H1 (cell line): ENCODE measurements around the gene TBC1D22A. TPM values are rescaled to one million over a fixed set of nuclear protein-coding genes. Genes with fewer than 3 reads are reported as not detected.

Source experiments
- CTCF ChIA-PET: fragments of 300-600 bp; sonication (Branson Sonifier 250); formaldehyde crosslinking; loops from one replicate; lab custom pipeline; 2021; ENCODE audit not compliant: partially characterized antibody; lab: Charles Lee
- POLR2A ChIA-PET: fragments of 300-600 bp; sonication (Branson Sonifier 250); formaldehyde crosslinking; loops from one replicate; lab custom pipeline; 2021; ENCODE audit warnings: inconsistent platforms; ENCODE audit not compliant: partially characterized antibody; lab: Charles Lee
- DNase-seq, 2 experiments: peaks; one replicate each; pipeline versions ENCODE4 v3.0.0 to v3.0.0-alpha.2; 2010 to 2022; ENCODE audit warnings: low spot score in 2 of 2, low read depth in 1 of 2, mixed read lengths in 1 of 2
- FAIRE-seq: peaks from 2 replicates; lab custom pipeline; 2011; peaks lifted over from hg19 to GRCh38; lab: Jason Lieb, UNC
- H2AFZ ChIP-seq: 2 replicates; pipeline ENCODE4 v1.8.1; 2012; ENCODE audit warnings: low read length, inconsistent platforms
- H2AK5ac ChIP-seq: 2 replicates; pipeline ENCODE4 v1.6.1; 2013; ENCODE audit warnings: low read depth, low read length
- H2BK120ac ChIP-seq: replicated peaks from 2 replicates; pipeline ENCODE3; 2013; ENCODE audit warnings: low read depth, low read length, inconsistent platforms
- H2BK12ac ChIP-seq: 2 replicates; pipeline ENCODE4 v1.6.1; 2013; ENCODE audit warnings: low read depth, low read length
- H2BK15ac ChIP-seq: 2 replicates; pipeline ENCODE4 v1.6.1; 2013; ENCODE audit warnings: low read length
- H2BK20ac ChIP-seq: 2 replicates; pipeline ENCODE4 v1.6.1; 2013; ENCODE audit warnings: low read length
- H2BK5ac ChIP-seq: 2 replicates; pipeline ENCODE4 v1.6.1; 2013; ENCODE audit warnings: low read depth, low read length
- H3K14ac ChIP-seq: 2 replicates; pipeline ENCODE4 v1.6.1; 2013; ENCODE audit warnings: inconsistent platforms; ENCODE audit not compliant: insufficient read length
- H3K18ac ChIP-seq: 2 replicates; pipeline ENCODE4 v1.6.1; 2013; ENCODE audit warnings: low read length; ENCODE audit errors: extremely low read depth
- H3K23ac ChIP-seq: 2 replicates; pipeline ENCODE4 v1.6.1; 2013; ENCODE audit warnings: inconsistent platforms; ENCODE audit not compliant: insufficient read length
- H3K23me2 ChIP-seq: 2 replicates; pipeline ENCODE4 v1.6.1; 2013; ENCODE audit warnings: low read depth, low read length
- H3K27ac ChIP-seq: 2 replicates; pipeline ENCODE4 v1.6.1; 2011; ENCODE audit warnings: low read depth, low read length, inconsistent platforms
- H3K27me3 ChIP-seq, 4 experiments: replicated peaks in 1 of 4; 1 replicate in 1 of 4; 2 replicates in 3 of 4; pipeline versions ENCODE4 v1.6.1 to v1.8.1; 2011 to 2013; ENCODE audit warnings: low read length in 3 of 4, mild to moderate bottlenecking in 3 of 4, inconsistent platforms in 2 of 4, mixed read lengths in 2 of 4, moderate library complexity in 1 of 4; ENCODE audit not compliant: control insufficient read depth in 3 of 4, insufficient read depth in 3 of 4; ENCODE audit errors: extremely low read depth in 1 of 4
- H3K36me3 ChIP-seq, 4 experiments: 2 replicates each; pipeline versions ENCODE4 v1.6.1 to v1.8.1; 2011 to 2013; ENCODE audit warnings: mild to moderate bottlenecking in 4 of 4, low read length in 3 of 4, moderate library complexity in 2 of 4, control low read depth in 1 of 4, inconsistent platforms in 1 of 4; ENCODE audit not compliant: insufficient read depth in 4 of 4, control insufficient read depth in 2 of 4
- H3K4ac ChIP-seq: replicated peaks from 2 replicates; pipeline ENCODE3; 2013; ENCODE audit warnings: low read length, low read depth, mixed read lengths, inconsistent platforms; ENCODE audit not compliant: insufficient read length
- H3K4me1 ChIP-seq, 4 experiments: replicated peaks in 1 of 4; 1 replicate in 1 of 4; 2 replicates in 3 of 4; pipeline versions ENCODE4 v1.6.1 to v1.8.1; 2011 to 2013; ENCODE audit warnings: low read length in 3 of 4, inconsistent platforms in 2 of 4, mixed read lengths in 1 of 4; ENCODE audit not compliant: insufficient read depth in 4 of 4, control insufficient read depth in 3 of 4
- H3K4me2 ChIP-seq, 2 experiments: 2 replicates each; pipeline versions ENCODE4 v1.6.1 to v1.8.1; 2011 to 2013; ENCODE audit warnings: low read depth in 2 of 2, low read length in 2 of 2, control low read depth in 1 of 2, inconsistent platforms in 1 of 2, mild to moderate bottlenecking in 1 of 2; ENCODE audit not compliant: insufficient read depth in 1 of 2
- H3K4me3 ChIP-seq, 4 experiments: fragments of 200-600, 300-600 bp in 1 of 4; sonication (generic), shearing (Covaris generic), sonication (Bioruptor Twin) in 1 of 4; 2 replicates each; pipeline versions ENCODE4 v1.5.1 to v1.8.1; 2011 to 2016; ENCODE audit warnings: low read length in 4 of 4, low read depth in 3 of 4, control low read depth in 2 of 4, inconsistent platforms in 2 of 4, mild to moderate bottlenecking in 2 of 4, mixed read lengths in 1 of 4, moderate library complexity in 1 of 4; ENCODE audit not compliant: insufficient read depth in 2 of 4; ENCODE audit errors: extremely low read depth in 1 of 4
- H3K56ac ChIP-seq: replicated peaks from 2 replicates; pipeline ENCODE3; 2013; ENCODE audit warnings: low read depth, mild to moderate bottlenecking, mixed read lengths, low read length, inconsistent platforms; ENCODE audit not compliant: insufficient read length
- H3K79me1 ChIP-seq: 2 replicates; pipeline ENCODE4 v1.6.1; 2013; ENCODE audit warnings: low read depth, low read length, control low read depth
- H3K79me2 ChIP-seq, 2 experiments: 2 replicates each; pipeline versions ENCODE4 v1.6.1 to v1.8.1; 2012 to 2013; ENCODE audit warnings: low read length in 2 of 2, mild to moderate bottlenecking in 2 of 2, inconsistent platforms in 1 of 2; ENCODE audit not compliant: insufficient read depth in 2 of 2, control insufficient read depth in 1 of 2
- H3K9ac ChIP-seq, 4 experiments: replicated peaks in 1 of 4; 1 replicate in 1 of 4; 2 replicates in 3 of 4; pipeline versions ENCODE4 v1.6.1 to v1.8.1; 2011 to 2013; ENCODE audit warnings: low read depth in 3 of 4, low read length in 3 of 4, control low read depth in 2 of 4, mild to moderate bottlenecking in 2 of 4, moderate library complexity in 2 of 4, inconsistent platforms in 1 of 4; ENCODE audit errors: extremely low read depth in 1 of 4
- H3K9me3 ChIP-seq, 2 experiments: 2 replicates each; pipeline versions ENCODE4 v1.6.1 to v1.8.1; 2012 to 2013; ENCODE audit warnings: mild to moderate bottlenecking in 2 of 2, moderate library complexity in 2 of 2, control low read depth in 1 of 2, inconsistent platforms in 1 of 2, low read depth in 1 of 2, low read length in 1 of 2, mixed read lengths in 1 of 2; ENCODE audit not compliant: insufficient read depth in 2 of 2
- H4K20me1 ChIP-seq, 2 experiments: replicated peaks in 1 of 2; 2 replicates each; pipeline versions ENCODE3 to v1.8.1; 2011 to 2013; ENCODE audit warnings: inconsistent platforms in 2 of 2, low read length in 2 of 2, mild to moderate bottlenecking in 1 of 2; ENCODE audit not compliant: insufficient read depth in 2 of 2, control insufficient read depth in 1 of 2
- H4K5ac ChIP-seq: 2 replicates; pipeline ENCODE4 v1.6.1; 2013; ENCODE audit warnings: low read length, low read depth, mixed read lengths, inconsistent platforms; ENCODE audit not compliant: insufficient read length
- H4K8ac ChIP-seq: 2 replicates; pipeline ENCODE4 v1.8.0; 2013; ENCODE audit warnings: mild to moderate bottlenecking, moderate library complexity, low read length, inconsistent platforms; ENCODE audit not compliant: insufficient read depth; ENCODE audit errors: extremely low read depth
- H4K91ac ChIP-seq: replicated peaks from 2 replicates; pipeline ENCODE3; 2013; ENCODE audit warnings: low read length, mixed read lengths, inconsistent platforms; ENCODE audit not compliant: insufficient read length
- EP300 ChIP-seq, 2 experiments: IDR thresholded peaks; 1 replicate in 1 of 2; 2 replicates in 1 of 2; pipeline ENCODE4 v1.6.1; 2011 to 2012; ENCODE audit warnings: low read depth in 2 of 2, low read length in 2 of 2, mild to moderate bottlenecking in 2 of 2, borderline replicate concordance in 1 of 2, inconsistent platforms in 1 of 2, moderate library complexity in 1 of 2
- KDM1A ChIP-seq: fragments of 200-600, 300-600 bp; sonication (generic); IDR thresholded peaks from 2 replicates; pipeline ENCODE4 v1.7.1; 2016; ENCODE audit warnings: mild to moderate bottlenecking, low read length, borderline replicate concordance
- RFX5 ChIP-seq: IDR thresholded peaks from 2 replicates; pipeline ENCODE4 v1.6.1; 2011; ENCODE audit warnings: low read depth, low read length, improper control_type of control experiment, borderline replicate concordance
- SP2 ChIP-seq: IDR thresholded peaks from 2 replicates; pipeline ENCODE4 v1.6.1; 2012; ENCODE audit warnings: mild to moderate bottlenecking, low read length, inconsistent platforms
- YY1 ChIP-seq: IDR thresholded peaks from 2 replicates; pipeline ENCODE4 v1.6.1; 2011; ENCODE audit warnings: low read depth, mild to moderate bottlenecking, low read length
- WGBS, 2 experiments: shearing (Covaris generic) in 1 of 2; methylation state at CpG; one replicate each; pipeline versions ENCODE4 v1.1.6 to v1.1.7; 2013 to 2015; ENCODE audit warnings: low lambda C conversion rate in 2 of 2, mixed read lengths in 2 of 2, inconsistent platforms in 1 of 2, low coverage in 1 of 2, missing lambda C conversion rate in 1 of 2; ENCODE audit not compliant: insufficient replicate concordance in 2 of 2, insufficient coverage in 1 of 2, insufficient read length in 1 of 2; ENCODE audit errors: extremely low coverage in 1 of 2, missing lambda C conversion rate in 1 of 2; 5-methylcytosine and 5-hydroxymethylcytosine counted together
- polyA plus RNA-seq, 7 experiments: library from polyadenylated mRNA; depleted of rRNA in 3 of 7; stranded (reverse) in 5 of 7; unstranded in 2 of 7; fragments of >200 nt in 5 of 7; fragments of 200-250 nt in 2 of 7; gene quantifications; 1 replicate in 5 of 7; 2 replicates in 1 of 7; 4 replicates in 1 of 7; pipeline versions ENCODE4 v1.2.1 to v1.2.3, GENCODE V29; 2011 to 2013; ENCODE audit warnings: missing spikeins in 2 of 7, mixed read lengths in 2 of 7
- total RNA-seq: library from RNA; stranded (reverse); fragmentation: NEBNext Ultra II Directional; extraction: Animal tissue kit (Norgen Biotek cat#: 25700); gene quantifications from 2 replicates; pipeline ENCODE4 v1.2.1, GENCODE V29; 2021
- TF ChIP-seq, protein P1 (sequence below), 3 experiments: IDR thresholded peaks; 1 replicate in 2 of 3; 2 replicates in 1 of 3; pipeline versions ENCODE4 v1.5.1 to v1.6.1; 2011; ENCODE audit warnings: low read length in 3 of 3, mild to moderate bottlenecking in 3 of 3, inconsistent platforms in 2 of 3, low read depth in 1 of 3, moderate library complexity in 1 of 3; ENCODE audit not compliant: insufficient read depth in 1 of 3; ENCODE audit errors: control extremely low read depth in 1 of 3

The TBC1D22A gene
- total and polyA plus RNA-seq, 2 of the 8 experiments (the other 6 are each of a cell fraction or from before 2014, with no cell fraction given): 11.9 to 18.4 TPM

DNA sequence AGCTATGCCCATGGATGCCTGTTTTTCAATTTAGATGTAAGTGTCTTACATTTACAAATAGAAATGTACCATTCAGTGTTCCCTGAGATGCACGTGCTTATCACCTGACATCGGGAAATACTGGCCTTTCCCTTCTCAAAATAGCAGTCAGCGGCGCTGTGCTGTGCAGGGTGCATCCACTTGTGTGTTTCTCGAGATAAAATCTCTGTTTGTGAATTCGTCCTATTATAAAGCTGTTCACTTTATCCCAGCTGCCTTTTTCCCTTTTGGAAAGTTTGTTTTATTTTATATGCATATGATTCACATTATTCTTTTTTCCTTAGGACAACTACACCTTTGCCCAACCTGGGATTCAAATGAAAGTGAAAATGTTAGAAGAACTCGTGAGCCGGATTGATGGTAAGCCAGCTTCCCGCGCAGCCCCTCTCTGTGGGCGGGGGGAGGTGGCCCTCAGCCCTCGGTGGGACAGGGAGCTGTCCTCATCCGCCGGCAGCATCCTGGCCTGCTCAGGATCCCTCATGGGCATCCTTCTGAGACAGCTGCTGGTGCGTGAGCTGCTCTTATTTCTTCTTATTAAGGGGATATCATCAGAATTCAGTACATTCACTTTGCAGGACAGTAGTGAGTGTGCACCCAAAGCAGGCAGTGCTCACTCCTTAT lies 235.0 kb downstream of the TBC1D22A start:
- no peak overlapping the region for H2BK20ac ChIP-seq
- H3K9ac ChIP-seq: no peak overlapping the region
- no peak overlapping the region for H3K4ac ChIP-seq
- no peak overlapping the region for H2AFZ ChIP-seq
- H3K23me2 ChIP-seq: 0 out of 2 replicates have a peak, but pooled peaks cover 4% of the 10 kb centered on the region
- no peak overlapping the region for H3K18ac ChIP-seq
- H2AK5ac ChIP-seq: no peak overlapping the region
- H3K79me2 ChIP-seq: no peaks in the 10 kb centered on the region
- H4K91ac ChIP-seq: no peak overlapping the region
- H3K36me3 ChIP-seq: no peaks in the 10 kb centered on the region
- no peak overlapping the region for H2BK15ac ChIP-seq
- H4K20me1 ChIP-seq: peaks cover 0 to 2% of the 10 kb centered on the region in 2 experiments
- no peaks in the 10 kb centered on the region for H3K4me1 ChIP-seq
- DNase-seq (no peak), FAIRE-seq (no peak)
- H4K8ac ChIP-seq: no peak overlapping the region
- no peak overlapping the region for H3K4me2 ChIP-seq
- H3K56ac ChIP-seq: no peak overlapping the region
- H3K79me1 ChIP-seq: no peaks in the 10 kb centered on the region
- ChIA-PET CTCF (interaction anchor here (1.0 to 2.6 kb wide), 2 partner anchors 16 to 32 kb away, joined by 4 to 14 read pairs; no protein-coding TSS in a partner anchor), POLR2A (no interaction called here)
- H3K14ac ChIP-seq: no peak overlapping the region
- no peak overlapping the region for H3K4me3 ChIP-seq
- H4K5ac ChIP-seq: no peak overlapping the region
- no peak overlapping the region for H3K23ac ChIP-seq
- H2BK5ac ChIP-seq: no peak overlapping the region
- no peaks in the 10 kb centered on the region for H3K9me3 ChIP-seq
- H2BK120ac ChIP-seq: no peak overlapping the region
- H3K27me3 ChIP-seq: no peaks in the 10 kb centered on the region
- 86% methylated on average over 15 of the region's 15 CpGs; no CpG with 5 or more reads in 1 of the 2 experiments for WGBS, 2 experiments
- no peak overlapping the region for H3K27ac ChIP-seq
- H2BK12ac ChIP-seq: no peak overlapping the region
- no peak for TF ChIP-seq YY1
- no peak for TF ChIP-seq RFX5
- TF ChIP-seq SP2: no peak
- TF ChIP-seq EP300 (IDR thresholded peaks at IDR 0.05; ENCODE audit: borderline replicate concordance in 1 of 2, low read depth in 2 of 2, low read length in 2 of 2): no peak
- TF ChIP-seq, protein P1, sequence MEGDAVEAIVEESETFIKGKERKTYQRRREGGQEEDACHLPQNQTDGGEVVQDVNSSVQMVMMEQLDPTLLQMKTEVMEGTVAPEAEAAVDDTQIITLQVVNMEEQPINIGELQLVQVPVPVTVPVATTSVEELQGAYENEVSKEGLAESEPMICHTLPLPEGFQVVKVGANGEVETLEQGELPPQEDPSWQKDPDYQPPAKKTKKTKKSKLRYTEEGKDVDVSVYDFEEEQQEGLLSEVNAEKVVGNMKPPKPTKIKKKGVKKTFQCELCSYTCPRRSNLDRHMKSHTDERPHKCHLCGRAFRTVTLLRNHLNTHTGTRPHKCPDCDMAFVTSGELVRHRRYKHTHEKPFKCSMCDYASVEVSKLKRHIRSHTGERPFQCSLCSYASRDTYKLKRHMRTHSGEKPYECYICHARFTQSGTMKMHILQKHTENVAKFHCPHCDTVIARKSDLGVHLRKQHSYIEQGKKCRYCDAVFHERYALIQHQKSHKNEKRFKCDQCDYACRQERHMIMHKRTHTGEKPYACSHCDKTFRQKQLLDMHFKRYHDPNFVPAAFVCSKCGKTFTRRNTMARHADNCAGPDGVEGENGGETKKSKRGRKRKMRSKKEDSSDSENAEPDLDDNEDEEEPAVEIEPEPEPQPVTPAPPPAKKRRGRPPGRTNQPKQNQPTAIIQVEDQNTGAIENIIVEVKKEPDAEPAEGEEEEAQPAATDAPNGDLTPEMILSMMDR (IDR thresholded peaks at IDR 0.05; ENCODE audit: control extremely low read depth in 1 of 3, insufficient read depth in 1 of 3, low read depth in 1 of 3, low read length in 3 of 3): no peak
- no peak for TF ChIP-seq KDM1A
